ENCODE results near the gene RETREG2. TPM values are rescaled to one million over a fixed set of nuclear protein-coding genes. Genes with fewer than 3 reads are reported as not detected.

RETREG2 gene
- total RNA-seq, 1 donor from 2014 or later = 77.0 TPM

- peak within 1 kb of the TSS; percentile 89 for H3K4me3 Mint-ChIP-seq (ENCODE audit: low read depth)
- peak; percentile 91 for DNase-seq (ENCODE audit: low spot score, unreplicated experiment)
- peaks cover 7% of the 10 kb centered on the region for H3K27me3 Mint-ChIP-seq
- peaks cover 5% of the 10 kb centered on the region for H3K4me1 Mint-ChIP-seq (ENCODE audit: low read depth)
- peaks cover 3% of the 10 kb centered on the region for H3K36me3 Mint-ChIP-seq (ENCODE audit: insufficient read depth)
- peak within 1 kb of the TSS; percentile 98 for H3K27ac Mint-ChIP-seq
- TF ChIP-seq CTCF (IDR thresholded peaks at IDR 0.05; ENCODE audit: unreplicated experiment) = peak; percentile 98
- H3K9me3 Mint-ChIP-seq (ENCODE audit: low read depth) = no peaks in the 10 kb centered on the region
These were observed 17.7 kb upstream of the RETREG2 start, which contains the start of gene NHEJ1 for GRCh38 chr2:219160186-219161017. Gene NHEJ1 (minus strand): TSS chr2:219160815. CDS start chr2:219158362, 2,453 bp downstream.

GRCh38 chr2:219161097-219161496 is 17.0 kb upstream of the RETREG2 start:
- no peaks in the 10 kb centered on the region for H3K9me3 Mint-ChIP-seq (ENCODE audit: low read depth)

GRCh38 chr2:219163156-219163555 is 14.9 kb upstream of the RETREG2 start:
- Mint-ChIP-seq H3K4me1 (ENCODE audit: low read depth) (peaks cover 5% of the 10 kb centered on the region), H3K9me3 (ENCODE audit: low read depth) (no peaks in the 10 kb centered on the region), H3K4me3 (ENCODE audit: low read depth) (no peak overlapping the region), H3K27ac (no peak overlapping the region), H3K27me3 (peaks cover 7% of the 10 kb centered on the region), H3K36me3 (ENCODE audit: insufficient read depth) (no peaks in the 10 kb centered on the region)
- no peak for TF ChIP-seq CTCF (IDR thresholded peaks at IDR 0.05; ENCODE audit: unreplicated experiment)
- no peak for DNase-seq (ENCODE audit: low spot score, unreplicated experiment)

More at GRCh38 chr2:219161097-219161496, 17.0 kb upstream of the RETREG2 start:
- peak overlapping the region; percentile 89 for H3K4me3 Mint-ChIP-seq (ENCODE audit: low read depth)
- peaks cover 7% of the 10 kb centered on the region for H3K27me3 Mint-ChIP-seq
- peaks cover 5% of the 10 kb centered on the region for H3K4me1 Mint-ChIP-seq (ENCODE audit: low read depth)
- no peak for DNase-seq (ENCODE audit: low spot score, unreplicated experiment)
- peaks cover 3% of the 10 kb centered on the region for H3K36me3 Mint-ChIP-seq (ENCODE audit: insufficient read depth)
- TF ChIP-seq CTCF (IDR thresholded peaks at IDR 0.05; ENCODE audit: unreplicated experiment) = no peak
- H3K27ac Mint-ChIP-seq = no peak overlapping the region

- H3K4me3 Mint-ChIP-seq (ENCODE audit: low read depth) = no peak overlapping the region
- TF ChIP-seq CTCF (IDR thresholded peaks at IDR 0.05; ENCODE audit: unreplicated experiment) = no peak
These were observed 12.8 kb upstream of the RETREG2 start for GRCh38 chr2:219165058-219165911.

GRCh38 chr2:219167997-219168396 is 10.1 kb upstream of the RETREG2 start:
- no peak for TF ChIP-seq CTCF (IDR thresholded peaks at IDR 0.05; ENCODE audit: unreplicated experiment)
- Mint-ChIP-seq H3K4me1 (ENCODE audit: low read depth) (no peaks in the 10 kb centered on the region), H3K36me3 (ENCODE audit: insufficient read depth) (no peaks in the 10 kb centered on the region), H3K9me3 (ENCODE audit: low read depth) (no peaks in the 10 kb centered on the region), H3K27ac (no peak overlapping the region), H3K4me3 (ENCODE audit: low read depth) (no peak overlapping the region), H3K27me3 (peaks cover under 1% of the 10 kb centered on the region)
- DNase-seq (ENCODE audit: low spot score, unreplicated experiment) = no peak

More at GRCh38 chr2:219165058-219165911, 12.8 kb upstream of the RETREG2 start:
- Mint-ChIP-seq H3K27me3 (peaks cover 4% of the 10 kb centered on the region), H3K36me3 (ENCODE audit: insufficient read depth) (no peaks in the 10 kb centered on the region), H3K4me1 (ENCODE audit: low read depth) (peaks cover 3% of the 10 kb centered on the region), H3K9me3 (ENCODE audit: low read depth) (no peaks in the 10 kb centered on the region), H3K27ac (no peak overlapping the region)
- no peak for DNase-seq (ENCODE audit: low spot score, unreplicated experiment)
